T follicular helper cell (primary cell): ENCODE results near the gene HOXA5.

Source experiments
- DNase-seq: peaks from one replicate; pipeline ENCODE4 v3.0.0-alpha.2; 2020; ENCODE audit warnings: low read depth

Gene HOXA5

GRCh38 chr7:27119412-27119911 lies 24.0 kb downstream of the HOXA5 start:
- no peak for DNase-seq

- DNase-seq: no peak
Measured at GRCh38 chr7:27118580-27118979, 24.9 kb downstream of the HOXA5 start.

GRCh38 chr7:27117887-27118491 lies 25.5 kb downstream of the HOXA5 start:
- no peak for DNase-seq

- no peak for DNase-seq
Measured at GRCh38 chr7:27116962-27117886, 26.3 kb downstream of the HOXA5 start.

- no peak for DNase-seq
Measured at GRCh38 chr7:27116031-27116961, 27.2 kb downstream of the HOXA5 start.

- DNase-seq: no peak
Measured at GRCh38 chr7:27115221-27116026, 28.1 kb downstream of the HOXA5 start.

- DNase-seq: no peak
Measured at GRCh38 chr7:27114881-27115220, 28.6 kb downstream of the HOXA5 start.

GRCh38 chr7:27113991-27114769 lies 29.3 kb downstream of the HOXA5 start:
- DNase-seq: no peak

GRCh38 chr7:27112955-27113949 lies 30.2 kb downstream of the HOXA5 start:
- DNase-seq: no peak

- DNase-seq: no peak
Measured at GRCh38 chr7:27112361-27112760, 31.1 kb downstream of the HOXA5 start.

GRCh38 chr7:27111751-27112277 lies 31.7 kb downstream of the HOXA5 start:
- no peak for DNase-seq

GRCh38 chr7:27111042-27111750 lies 32.3 kb downstream of the HOXA5 start:
- no peak for DNase-seq

- DNase-seq: no peak
Measured at GRCh38 chr7:27110186-27111031, 33.1 kb downstream of the HOXA5 start.

GRCh38 chr7:27109466-27110185 lies 33.9 kb downstream of the HOXA5 start:
- no peak for DNase-seq

- DNase-seq: no peak
Measured at GRCh38 chr7:27108390-27109127, 34.9 kb downstream of the HOXA5 start.
